GM10266 (cell line): ENCODE results near the gene SIVA1.
A peak's percentile ranks its signal among the peaks of the same experiment; 100 is the strongest.

Experiments used
- DNase-seq: peaks from one replicate; pipeline ENCODE4 v3.0.0; 2012; ENCODE audit errors: extremely low spot score
- TF ChIP-seq, protein P1 (sequence below): IDR thresholded peaks from 2 replicates; pipeline ENCODE4 v1.5.1; 2012; ENCODE audit warnings: mild to moderate bottlenecking, low read depth; ENCODE audit not compliant: control insufficient read depth, insufficient read depth; ENCODE audit errors: missing control alignments

Gene SIVA1

DNA sequence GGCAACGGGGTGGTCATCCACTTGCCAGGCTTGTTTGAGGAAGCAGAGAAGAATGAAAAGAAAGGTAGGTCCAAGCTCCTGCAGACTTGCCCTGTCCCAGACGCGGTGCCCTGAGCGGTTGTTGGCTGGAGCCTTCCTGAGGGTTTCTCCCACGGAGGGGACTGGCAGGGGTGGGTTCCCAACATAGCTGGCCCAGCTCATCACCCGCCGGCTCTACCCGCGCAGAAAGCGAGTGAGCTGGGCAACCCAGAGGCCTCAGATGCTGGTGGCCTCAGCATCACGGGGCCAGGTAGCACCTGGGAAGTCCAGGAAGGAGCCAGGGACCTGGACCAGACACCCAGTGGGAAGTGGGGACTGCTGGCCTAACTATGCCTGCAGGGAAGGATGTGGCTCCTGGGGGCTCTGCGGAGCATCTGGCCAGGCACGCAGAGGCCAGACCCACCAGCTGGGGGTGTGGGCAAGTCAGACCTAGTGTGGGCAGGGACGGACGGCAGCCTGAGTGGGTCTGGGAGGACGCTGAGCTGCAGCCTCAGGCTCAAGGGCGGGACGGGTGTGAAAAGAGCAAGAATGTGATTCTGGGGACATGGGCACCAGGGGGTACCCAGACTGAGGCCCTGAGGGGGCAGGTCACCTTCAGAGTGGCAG lies 14.4 kb upstream of the SIVA1 start:
- DNase-seq: no peak
- TF ChIP-seq, protein P1, sequence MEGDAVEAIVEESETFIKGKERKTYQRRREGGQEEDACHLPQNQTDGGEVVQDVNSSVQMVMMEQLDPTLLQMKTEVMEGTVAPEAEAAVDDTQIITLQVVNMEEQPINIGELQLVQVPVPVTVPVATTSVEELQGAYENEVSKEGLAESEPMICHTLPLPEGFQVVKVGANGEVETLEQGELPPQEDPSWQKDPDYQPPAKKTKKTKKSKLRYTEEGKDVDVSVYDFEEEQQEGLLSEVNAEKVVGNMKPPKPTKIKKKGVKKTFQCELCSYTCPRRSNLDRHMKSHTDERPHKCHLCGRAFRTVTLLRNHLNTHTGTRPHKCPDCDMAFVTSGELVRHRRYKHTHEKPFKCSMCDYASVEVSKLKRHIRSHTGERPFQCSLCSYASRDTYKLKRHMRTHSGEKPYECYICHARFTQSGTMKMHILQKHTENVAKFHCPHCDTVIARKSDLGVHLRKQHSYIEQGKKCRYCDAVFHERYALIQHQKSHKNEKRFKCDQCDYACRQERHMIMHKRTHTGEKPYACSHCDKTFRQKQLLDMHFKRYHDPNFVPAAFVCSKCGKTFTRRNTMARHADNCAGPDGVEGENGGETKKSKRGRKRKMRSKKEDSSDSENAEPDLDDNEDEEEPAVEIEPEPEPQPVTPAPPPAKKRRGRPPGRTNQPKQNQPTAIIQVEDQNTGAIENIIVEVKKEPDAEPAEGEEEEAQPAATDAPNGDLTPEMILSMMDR: no peak

DNA sequence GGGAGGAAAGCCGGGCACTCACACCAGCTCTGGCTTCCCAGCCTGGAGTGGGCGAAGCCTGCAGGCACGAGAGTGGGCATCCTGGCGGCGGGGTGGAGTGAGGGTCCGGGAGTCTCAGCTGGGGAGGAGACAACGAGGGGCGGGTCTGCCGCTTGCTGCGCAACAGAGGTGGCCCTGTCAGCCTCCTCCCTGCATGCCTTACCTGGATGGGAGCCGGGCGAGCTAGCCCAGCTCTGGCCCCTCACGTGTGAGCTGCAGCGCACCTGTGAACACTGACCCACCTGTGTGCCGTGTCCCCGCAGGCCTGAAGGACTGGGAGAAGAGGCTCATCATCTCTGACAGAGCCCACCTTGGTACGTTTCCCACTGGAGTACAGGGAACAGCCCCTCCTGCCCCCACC lies 13.9 kb upstream of the SIVA1 start:
- TF ChIP-seq, protein P1: no peak
- no peak for DNase-seq

DNA sequence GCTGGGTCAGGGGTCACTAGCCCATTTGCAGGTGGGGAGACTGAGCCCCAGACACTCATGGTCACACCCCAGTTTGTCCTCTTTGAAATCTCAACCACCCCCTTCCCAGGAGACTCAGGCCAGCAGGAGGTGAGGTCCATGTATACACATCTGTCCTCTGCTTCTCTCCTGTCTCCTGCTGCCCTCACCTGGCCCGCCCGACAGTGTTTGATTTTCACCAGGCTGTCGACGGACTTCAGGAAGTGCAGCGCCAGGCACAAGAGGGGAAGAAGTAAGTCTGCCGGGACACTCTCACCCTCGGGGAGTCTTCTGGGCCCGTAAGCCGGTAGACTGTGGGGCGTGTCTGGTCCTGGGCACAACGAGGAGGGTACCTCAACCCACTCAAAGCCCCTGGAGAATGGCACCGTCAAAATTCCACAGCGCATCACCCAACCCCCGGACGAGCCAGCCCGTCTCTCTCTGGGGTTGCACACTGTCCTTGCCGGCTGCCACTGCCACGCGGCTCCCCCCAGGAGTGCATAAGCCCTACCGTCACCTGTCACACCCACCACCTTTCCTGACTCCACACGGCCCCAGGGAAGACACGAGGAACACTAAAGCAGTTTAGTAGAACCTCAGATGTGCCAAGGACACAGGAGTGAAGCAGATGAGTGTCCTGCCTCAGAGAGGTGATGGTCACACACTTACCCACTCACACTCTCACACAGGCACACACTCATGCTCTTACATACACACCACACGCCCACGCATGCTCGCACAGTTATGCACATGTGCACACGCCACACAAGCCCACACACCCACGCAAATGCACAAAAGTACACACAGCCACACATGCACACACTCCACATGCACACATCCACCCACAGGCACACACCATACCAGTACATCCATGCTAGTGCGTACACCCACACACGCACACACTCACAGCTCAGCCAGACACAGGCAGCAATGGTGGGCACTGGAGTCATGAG lies 13.1 kb upstream of the SIVA1 start:
- DNase-seq: no peak
- TF ChIP-seq, protein P1: peak; percentile 11

DNA sequence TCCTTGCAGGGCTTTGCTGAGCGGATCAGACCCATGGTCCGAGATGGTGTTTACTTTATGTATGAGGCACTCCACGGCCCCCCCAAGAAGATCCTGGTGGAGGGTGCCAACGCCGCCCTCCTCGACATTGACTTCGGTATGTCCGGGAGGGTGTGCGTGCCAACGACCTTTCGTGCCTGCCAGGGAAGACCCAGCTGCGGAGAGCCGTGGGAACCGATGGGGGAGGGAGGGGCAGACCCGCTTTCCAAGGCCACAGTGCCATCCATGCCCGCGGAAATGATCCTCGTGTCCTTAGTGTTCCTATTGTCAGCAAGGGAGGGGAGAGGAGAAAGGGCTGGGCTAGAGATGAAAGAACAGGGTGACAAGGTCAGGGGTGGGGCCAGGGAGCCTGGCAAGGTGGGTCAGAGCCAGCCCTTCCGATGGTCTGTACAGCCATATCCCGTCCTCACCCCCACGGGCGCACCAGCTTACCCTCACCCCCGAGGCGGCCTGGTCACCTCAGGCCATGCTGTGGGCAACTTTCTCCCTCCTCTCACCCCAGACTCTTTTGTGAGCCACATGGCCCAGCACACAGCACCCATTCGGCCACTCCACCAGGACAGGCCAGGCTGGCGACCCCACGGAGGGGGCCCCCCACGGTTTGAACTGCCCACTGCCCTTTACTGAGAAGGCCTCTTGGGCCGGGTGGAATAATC lies 11.7 kb upstream of the SIVA1 start:
- no peak for DNase-seq
- TF ChIP-seq, protein P1: no peak

DNA sequence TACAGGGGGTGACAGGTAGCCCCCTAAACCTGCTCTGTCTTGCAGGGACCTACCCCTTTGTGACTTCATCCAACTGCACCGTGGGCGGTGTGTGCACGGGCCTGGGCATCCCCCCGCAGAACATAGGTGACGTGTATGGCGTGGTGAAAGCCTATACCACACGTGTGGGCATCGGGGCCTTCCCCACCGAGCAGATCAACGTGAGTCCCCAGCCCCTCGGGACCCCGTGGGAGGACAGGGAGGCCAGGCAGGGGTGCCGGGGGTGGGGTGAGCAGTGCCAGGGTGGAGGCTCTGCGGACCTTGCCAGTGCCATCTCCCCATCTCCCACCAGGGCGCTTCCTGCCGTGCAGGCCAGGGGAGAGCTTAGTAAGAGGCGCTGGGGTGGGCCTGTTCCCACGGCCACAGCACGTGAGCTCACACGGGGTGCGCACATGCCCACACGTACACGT lies 11.1 kb upstream of the SIVA1 start:
- TF ChIP-seq, protein P1: no peak
- no peak for DNase-seq

DNA sequence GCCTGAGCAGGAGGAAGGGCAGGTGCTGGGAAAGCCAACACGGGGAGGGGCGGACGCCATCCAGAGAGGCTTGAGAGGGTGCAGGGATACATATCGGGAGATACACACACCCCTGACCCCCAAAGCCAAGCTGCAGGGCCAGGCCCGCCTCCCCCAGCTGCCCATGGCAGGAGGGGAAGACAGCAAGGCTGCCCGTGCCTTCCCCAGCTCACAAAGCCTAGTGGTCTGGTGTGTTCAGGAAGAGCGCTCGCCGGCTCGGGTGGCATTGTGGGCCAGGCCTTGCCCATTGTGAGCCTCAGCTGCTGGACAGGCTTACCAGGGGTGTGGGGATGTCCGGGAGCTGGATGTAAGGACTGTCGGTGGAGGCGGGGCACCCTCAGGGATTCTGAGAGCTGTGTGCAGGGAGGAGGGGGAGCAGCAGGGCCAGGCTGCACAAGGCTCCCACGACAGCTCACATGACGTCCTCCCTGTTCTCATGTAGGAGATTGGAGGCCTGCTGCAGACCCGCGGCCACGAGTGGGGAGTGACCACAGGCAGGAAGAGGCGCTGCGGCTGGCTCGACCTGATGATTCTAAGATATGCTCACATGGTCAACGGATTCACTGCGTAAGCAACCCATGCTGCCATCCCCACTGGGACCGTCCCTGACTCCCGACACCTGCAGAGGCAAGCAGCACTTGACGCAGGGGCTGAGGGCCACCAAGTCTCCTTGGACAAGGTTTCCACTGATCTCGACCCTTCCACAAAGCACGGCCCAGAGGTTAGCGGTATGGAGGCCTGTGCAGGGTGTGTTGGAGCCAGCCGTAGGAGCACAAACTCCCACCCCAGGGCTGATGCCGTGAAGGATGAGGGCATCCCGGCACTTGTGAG lies 10.1 kb upstream of the SIVA1 start:
- TF ChIP-seq, protein P1: no peak

More for the DNA sequence above, 10.1 kb upstream of the SIVA1 start:
- DNase-seq: no peak
